SJCRH30 (cell line): ENCODE measurements around the gene WBP4. TPM values are rescaled to one million over a fixed set of nuclear protein-coding genes. Genes with fewer than 3 reads are reported as not detected.

ENCODE experiments used
- DNase-seq, 2 experiments: peaks; one replicate each; pipeline ENCODE4 v3.0.0-alpha.2; 2015 to 2020
- H3K27ac ChIP-seq: fragments of 250-450 bp; sonication (Bioruptor Pico); 2 replicates; pipeline ENCODE4 v1.5.1; 2020; ENCODE audit warnings: mild to moderate bottlenecking, moderate library complexity
- H3K27me3 ChIP-seq: fragments of 250-450 bp; sonication (Bioruptor Pico); 2 replicates; pipeline ENCODE4 v1.5.1; 2020; ENCODE audit warnings: mild to moderate bottlenecking, moderate library complexity
- H3K36me3 ChIP-seq: fragments of 250-450 bp; sonication (Bioruptor Pico); 2 replicates; pipeline ENCODE4 v1.5.1; 2020; ENCODE audit warnings: mild to moderate bottlenecking, moderate library complexity
- H3K4me1 ChIP-seq: fragments of 250-450 bp; sonication (Bioruptor Pico); 2 replicates; pipeline ENCODE4 v1.5.1; 2020; ENCODE audit warnings: mild to moderate bottlenecking, moderate library complexity
- H3K4me3 ChIP-seq: fragments of 250-450 bp; sonication (Bioruptor Pico); 2 replicates; pipeline ENCODE4 v1.5.1; 2020; ENCODE audit warnings: mild to moderate bottlenecking, moderate library complexity
- H3K9me3 ChIP-seq: fragments of 250-450 bp; sonication (Bioruptor Pico); replicated peaks from 2 replicates; pipeline ENCODE4 v1.5.1; 2020; ENCODE audit warnings: mild to moderate bottlenecking, moderate library complexity
- total RNA-seq: library from RNA; depleted of rRNA; stranded (reverse); fragments of >200 nt; shearing (Covaris generic); gene quantifications from 2 replicates; pipeline ENCODE4 v1.2.3, GENCODE V29; 2014

The WBP4 gene
- total RNA-seq, 1 experiment from 2014 or later, result 15.3 TPM

DNA sequence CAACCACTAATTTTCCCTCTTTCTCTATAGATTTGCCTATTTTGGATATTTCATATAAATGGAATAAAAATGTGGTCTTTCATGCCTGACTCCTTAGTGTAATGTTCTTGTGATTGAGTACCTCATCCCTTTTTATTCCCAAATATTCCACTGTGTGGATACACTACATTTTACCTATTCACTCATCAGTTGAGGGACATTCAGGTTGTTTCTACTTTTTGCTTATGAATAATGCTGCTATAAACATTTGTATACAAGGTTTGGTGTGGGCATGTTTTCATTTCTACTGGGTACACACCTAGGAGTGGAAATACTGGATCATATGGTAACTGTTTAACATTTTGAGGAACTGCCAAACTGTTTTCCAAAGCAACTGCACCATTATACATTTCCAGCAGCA, 5.1 kb upstream of the WBP4 start:
- no peaks in the 10 kb centered on the region for H3K4me1 ChIP-seq
- DNase-seq, result no peak
- H3K36me3 ChIP-seq, result no peaks in the 10 kb centered on the region
- no peak overlapping the region for H3K27ac ChIP-seq
- no peaks in the 10 kb centered on the region for H3K27me3 ChIP-seq
- H3K9me3 ChIP-seq, result no peaks in the 10 kb centered on the region
- H3K4me3 ChIP-seq, result no peak overlapping the region

DNA sequence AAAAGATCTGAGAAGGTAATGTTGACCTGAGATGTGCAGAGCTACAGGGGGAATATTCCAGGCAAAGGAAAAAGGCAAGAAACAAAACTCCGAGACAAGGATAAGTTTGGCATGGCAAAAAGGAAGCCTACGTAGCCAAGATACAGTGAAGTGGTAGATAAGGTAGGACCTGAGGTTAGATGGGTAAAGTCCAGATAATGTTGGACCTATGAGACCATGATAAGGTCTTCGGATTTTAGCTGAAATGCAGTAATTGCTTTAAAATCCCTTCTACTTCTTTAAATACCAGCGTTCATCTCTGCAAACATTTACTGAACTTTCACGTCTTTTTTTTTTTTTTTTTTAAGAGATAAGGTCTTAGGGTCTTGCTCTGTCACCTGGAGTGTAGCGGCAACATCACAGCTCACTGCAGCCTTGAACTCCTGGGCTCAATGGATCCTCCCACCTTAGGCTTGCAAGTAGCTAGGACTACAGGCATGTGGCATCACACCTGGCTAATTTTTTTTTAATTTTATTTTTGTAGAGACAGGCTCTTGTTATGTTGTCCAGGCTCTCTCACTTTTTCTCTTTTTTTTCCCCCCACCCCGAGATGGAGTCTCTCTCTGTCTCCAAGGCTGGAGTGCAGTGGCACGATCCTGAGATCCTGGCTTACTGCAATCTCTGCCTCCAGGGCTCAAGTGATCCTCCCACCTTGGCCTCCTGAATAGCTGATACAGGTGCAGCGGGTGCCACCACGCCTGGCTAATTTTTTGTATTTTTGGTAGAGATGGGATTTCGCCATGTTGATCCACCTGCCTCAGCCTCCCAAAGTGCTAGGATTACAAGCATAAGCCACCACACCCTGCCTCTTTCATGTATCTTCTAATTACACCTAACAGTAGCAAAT, 4.2 kb upstream of the WBP4 start:
- H3K4me3 ChIP-seq, result no peak overlapping the region

DNA sequence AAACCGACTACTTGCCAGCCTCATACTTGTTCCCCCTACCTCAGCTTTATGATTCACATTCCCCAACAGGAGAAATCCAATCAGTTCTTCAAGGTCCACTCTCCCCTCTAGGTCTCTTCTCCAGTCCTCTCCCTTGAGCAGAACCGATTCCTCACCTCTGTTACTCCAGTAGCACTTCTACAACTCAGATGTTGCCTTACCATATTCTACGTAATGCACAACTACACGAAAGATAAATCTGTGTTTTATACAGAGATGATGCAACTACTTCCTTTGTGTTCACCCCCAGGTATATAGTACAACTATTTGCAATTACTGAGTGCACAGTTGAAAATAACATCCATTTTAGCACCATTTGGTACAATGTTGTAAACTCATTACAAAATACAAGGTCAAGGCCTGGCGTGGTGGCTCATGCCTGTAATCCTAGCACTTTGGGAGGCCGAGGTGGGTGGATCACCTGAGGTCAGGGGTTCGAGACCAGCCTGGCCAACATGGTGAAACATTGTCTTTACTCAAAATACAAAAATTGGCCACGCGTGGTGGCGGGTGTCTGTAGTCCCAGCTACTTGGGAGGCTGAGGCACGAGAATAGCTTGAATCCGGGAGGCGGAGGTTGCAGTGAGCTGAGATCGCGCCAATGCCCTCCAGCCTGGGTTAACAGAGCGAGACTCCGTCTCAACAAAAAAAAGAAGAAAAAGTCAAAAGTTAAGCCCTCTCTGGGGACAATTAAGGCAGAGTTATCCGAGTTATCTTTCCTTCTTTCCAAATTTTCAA, 2.8 kb upstream of the WBP4 start:
- H3K4me3 ChIP-seq, result peak overlapping the region; percentile 83
- peaks cover 2% of the 10 kb centered on the region; the same call in 1 of the 2 replicates for H3K4me1 ChIP-seq
- H3K27ac ChIP-seq, result peak overlapping the region; percentile 88
- H3K27me3 ChIP-seq, result no peaks in the 10 kb centered on the region
- no peaks in the 10 kb centered on the region for H3K9me3 ChIP-seq
- no peaks in the 10 kb centered on the region for H3K36me3 ChIP-seq
- no peak for DNase-seq

More for the DNA sequence above, 4.2 kb upstream of the WBP4 start:
- Histone ChIP-seq H3K27ac (no peak overlapping the region), H3K9me3 (no peaks in the 10 kb centered on the region), H3K4me1 (no peaks in the 10 kb centered on the region), H3K36me3 (no peaks in the 10 kb centered on the region), H3K27me3 (no peaks in the 10 kb centered on the region)
- no peak for DNase-seq

DNA sequence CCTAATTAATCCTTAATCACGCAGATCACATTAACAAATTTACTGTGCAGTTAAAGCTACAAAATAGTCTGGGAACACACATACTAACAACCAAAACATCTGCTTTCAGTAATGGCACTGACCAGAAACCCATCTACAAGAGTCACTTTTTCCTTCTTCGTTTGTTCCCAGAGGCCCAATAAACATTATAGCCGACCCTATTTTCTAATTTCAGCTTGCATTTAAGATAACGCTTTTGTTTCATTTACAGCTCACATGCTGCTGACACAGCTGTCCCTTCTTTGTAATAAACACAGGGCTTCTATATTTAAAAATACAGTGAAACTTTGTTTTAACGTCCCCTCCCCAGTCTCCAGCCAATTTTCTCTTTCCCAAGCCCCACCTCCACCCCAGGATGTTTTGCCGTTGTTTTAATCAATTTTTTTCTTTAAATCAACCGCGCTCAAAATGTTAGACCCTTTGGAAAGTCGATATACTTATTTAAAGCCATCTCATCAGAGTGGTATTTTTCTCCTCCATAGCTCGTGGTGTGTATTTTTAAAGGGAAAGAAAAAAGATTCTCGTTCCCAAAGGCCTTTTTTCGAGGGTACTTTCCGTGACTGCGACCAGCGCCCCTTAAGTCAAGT, 1.7 kb upstream of the WBP4 start:
- peak overlapping the region; percentile 83 for H3K4me3 ChIP-seq
- H3K4me1 ChIP-seq, result peaks cover 8% of the 10 kb centered on the region; the same call in 1 of the 2 replicates
- H3K9me3 ChIP-seq, result no peaks in the 10 kb centered on the region
- peak overlapping the region; percentile 88 for H3K27ac ChIP-seq
- DNase-seq, result peak in 1 of 2 experiments; percentile 21
- no peaks in the 10 kb centered on the region for H3K27me3 ChIP-seq
- 0 out of 2 replicates have a peak, but pooled peaks cover 1% of the 10 kb centered on the region for H3K36me3 ChIP-seq

DNA sequence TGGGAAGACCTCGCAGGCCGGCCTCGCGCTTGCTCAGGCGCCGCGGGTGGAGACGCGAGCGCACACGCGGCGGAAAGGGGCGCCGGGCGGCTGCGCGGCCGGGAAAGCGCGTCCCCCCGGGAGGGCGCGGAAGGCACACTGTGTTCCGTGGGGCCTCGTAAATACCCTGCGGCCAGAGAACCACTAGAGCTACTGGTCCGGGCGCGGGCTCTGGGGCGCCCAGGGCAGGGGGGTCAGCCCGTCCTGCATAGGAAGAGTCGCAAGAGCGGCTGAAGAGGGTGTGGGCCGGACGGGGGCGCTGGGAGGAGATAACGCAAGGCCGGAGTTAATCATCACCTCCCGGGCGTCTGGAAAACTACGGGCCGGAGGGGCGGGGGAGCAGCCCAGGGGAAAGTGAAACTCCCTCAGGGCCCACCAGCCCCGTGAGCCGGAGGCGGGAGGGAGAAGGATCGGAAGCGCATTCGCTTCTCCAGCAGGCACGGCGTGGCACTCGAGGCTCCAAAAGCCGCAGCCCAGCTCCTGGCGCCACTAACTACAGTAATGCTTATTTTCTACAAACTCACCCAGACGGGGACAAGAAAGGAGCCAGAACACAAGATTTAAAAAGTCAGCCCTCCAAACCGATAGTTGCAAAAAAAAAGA, 1.1 kb upstream of the WBP4 start:
- Histone ChIP-seq H3K4me3 (peak overlapping the region; percentile 83), H3K9me3 (no peaks in the 10 kb centered on the region), H3K27me3 (no peaks in the 10 kb centered on the region), H3K4me1 (peaks cover 12% of the 10 kb centered on the region; the same call in 1 of the 2 replicates), H3K27ac (peak overlapping the region; percentile 88), H3K36me3 (peaks cover 2% of the 10 kb centered on the region; the same call in 1 of the 2 replicates)
- peak; percentile 94 for DNase-seq

DNA sequence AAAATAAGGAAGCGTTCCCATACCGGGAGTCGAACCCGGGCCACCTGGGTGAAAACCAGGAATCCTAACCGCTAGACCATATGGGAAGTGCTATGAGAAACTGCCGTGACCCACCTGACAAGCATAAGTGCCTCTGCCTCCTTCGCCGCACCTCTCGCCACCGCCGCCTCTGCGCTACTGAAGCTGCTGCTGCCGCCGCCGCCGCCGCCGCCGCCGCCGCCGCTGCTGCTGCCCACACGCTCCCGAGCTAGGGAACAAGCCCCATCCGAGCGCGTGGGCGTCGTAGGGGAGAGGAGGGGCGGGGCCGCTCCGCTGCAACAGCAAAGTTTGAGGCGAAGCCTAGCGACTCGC, 610 bp upstream of the WBP4 start:
- no peaks in the 10 kb centered on the region for H3K9me3 ChIP-seq
- DNase-seq, result peak; percentile 78 to 86
- no peaks in the 10 kb centered on the region for H3K27me3 ChIP-seq
- peaks cover 7% of the 10 kb centered on the region for H3K36me3 ChIP-seq
- peak overlapping the region; percentile 83 for H3K4me3 ChIP-seq
- peaks cover 12% of the 10 kb centered on the region; the same call in 1 of the 2 replicates for H3K4me1 ChIP-seq
- peak overlapping the region; percentile 88 for H3K27ac ChIP-seq

DNA sequence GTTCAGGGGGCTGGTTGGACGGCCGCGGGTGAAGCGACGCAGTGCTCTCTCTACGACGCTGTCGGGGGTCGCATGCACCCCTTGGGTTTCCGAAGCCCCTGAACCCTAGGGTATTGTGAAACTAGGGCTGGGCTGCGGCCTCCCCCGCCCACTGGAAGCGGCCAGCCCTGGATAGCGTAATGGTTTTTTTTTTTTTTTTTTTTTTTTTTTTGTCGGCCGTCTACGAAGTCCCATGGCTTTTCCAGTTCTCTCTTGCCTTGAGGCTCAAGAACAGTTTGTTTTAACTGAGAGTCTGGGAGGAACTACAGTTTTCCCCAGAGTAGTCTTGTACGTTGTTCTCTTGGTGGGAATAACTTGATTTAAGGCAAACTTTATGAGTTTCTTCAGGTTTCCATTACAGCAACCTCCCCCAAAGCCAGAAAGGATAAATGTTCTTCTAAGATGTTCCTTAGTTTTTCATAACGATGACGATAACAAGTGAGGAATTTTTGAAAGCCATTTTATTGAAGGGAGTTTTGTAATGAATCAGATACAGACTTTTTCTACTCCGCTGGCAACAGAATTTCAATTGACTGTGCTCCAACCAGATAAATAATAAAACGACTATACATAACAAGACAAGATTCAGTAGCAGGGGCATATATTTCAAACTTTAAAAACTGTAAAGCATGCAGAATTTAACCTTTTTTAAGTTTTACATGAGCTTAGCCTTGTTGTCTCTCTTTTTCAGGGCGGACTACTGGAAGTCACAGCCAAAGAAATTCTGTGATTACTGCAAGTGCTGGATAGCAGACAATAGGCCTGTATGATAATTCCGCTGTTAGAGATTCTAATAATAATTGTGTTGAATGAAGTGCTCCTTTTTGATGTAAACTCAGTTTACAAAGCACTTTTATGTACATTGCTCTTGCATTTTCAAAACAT, 867 bp downstream of the WBP4 start:
- H3K4me3 ChIP-seq, result peak overlapping the region; percentile 83
- peak in 1 of 2 experiments; percentile 17 for DNase-seq

DNA sequence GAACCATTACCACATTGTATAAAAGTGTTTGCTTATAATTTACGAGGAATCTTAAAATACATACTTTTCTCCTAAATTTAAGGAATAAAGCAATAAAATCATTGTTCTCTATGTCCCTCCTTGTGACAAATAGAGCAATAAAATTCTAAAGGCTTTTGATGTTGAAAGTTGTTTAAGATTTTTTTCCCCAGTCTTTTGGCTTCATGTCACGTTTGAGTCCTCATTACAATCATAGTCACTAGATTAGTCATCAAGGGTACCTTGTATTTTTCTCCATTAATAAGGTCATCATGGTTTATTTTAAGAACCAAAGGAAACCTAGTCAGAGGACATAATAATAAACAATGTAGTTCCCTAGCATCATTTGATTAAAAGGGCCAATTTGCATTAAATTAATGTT, 3.2 kb downstream of the WBP4 start:
- no peak for DNase-seq
- no peaks in the 10 kb centered on the region for H3K27me3 ChIP-seq
- H3K9me3 ChIP-seq, result no peaks in the 10 kb centered on the region
- peaks cover 12% of the 10 kb centered on the region; the same call in 1 of the 2 replicates for H3K4me1 ChIP-seq
- H3K36me3 ChIP-seq, result peaks cover 40% of the 10 kb centered on the region
- no peak overlapping the region for H3K4me3 ChIP-seq
- no peak overlapping the region for H3K27ac ChIP-seq

More for the DNA sequence above, 867 bp downstream of the WBP4 start:
- H3K9me3 ChIP-seq, result no peaks in the 10 kb centered on the region
- H3K27me3 ChIP-seq, result no peaks in the 10 kb centered on the region
- H3K36me3 ChIP-seq, result peaks cover 19% of the 10 kb centered on the region
- H3K4me1 ChIP-seq, result peaks cover 12% of the 10 kb centered on the region; the same call in 1 of the 2 replicates
- peak overlapping the region; percentile 88 for H3K27ac ChIP-seq

DNA sequence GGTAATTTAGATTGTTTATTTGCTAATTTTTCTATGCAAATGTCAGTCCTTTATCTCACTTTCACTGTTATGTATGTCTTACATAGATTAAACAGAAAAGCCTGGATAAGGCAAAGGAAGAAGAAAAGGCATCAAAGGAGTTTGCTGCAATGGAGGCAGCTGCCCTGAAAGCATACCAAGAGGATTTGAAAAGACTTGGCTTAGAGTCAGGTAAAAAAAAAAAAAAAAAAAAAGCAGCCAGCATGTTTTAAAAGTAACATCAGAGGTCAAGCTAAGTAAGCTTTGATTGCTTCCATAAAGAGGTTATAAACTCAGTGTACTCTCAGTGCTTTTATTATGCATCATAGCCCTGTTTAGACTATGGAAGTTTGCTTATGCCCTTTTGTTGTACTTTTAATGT, 3.8 kb downstream of the WBP4 start:
- Histone ChIP-seq H3K9me3 (no peaks in the 10 kb centered on the region), H3K4me1 (peaks cover 12% of the 10 kb centered on the region; the same call in 1 of the 2 replicates), H3K4me3 (no peak overlapping the region), H3K36me3 (peaks cover 43% of the 10 kb centered on the region), H3K27me3 (no peaks in the 10 kb centered on the region), H3K27ac (no peak overlapping the region)
- no peak for DNase-seq

DNA sequence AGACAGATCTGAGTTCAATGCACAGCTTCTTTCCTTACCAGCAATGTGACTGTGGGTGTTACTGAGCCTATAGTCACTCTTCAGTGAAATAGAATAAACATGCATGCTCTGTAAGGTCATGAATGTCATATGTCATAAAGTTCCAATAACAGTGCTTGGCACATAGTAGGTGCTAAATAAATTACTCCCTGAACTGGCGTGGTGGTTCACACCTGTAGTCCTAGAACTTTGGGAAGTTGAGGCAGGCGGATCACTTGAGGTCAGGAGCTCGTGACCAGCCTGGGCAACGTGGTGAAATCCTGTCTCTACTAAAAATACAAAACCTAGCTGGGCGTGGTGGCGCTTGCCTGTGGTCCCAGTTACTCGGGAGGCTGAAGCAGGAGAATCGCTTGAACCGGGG, 13.2 kb downstream of the WBP4 start:
- H3K27me3 ChIP-seq, result no peaks in the 10 kb centered on the region
- no peak overlapping the region for H3K27ac ChIP-seq
- peaks cover 58% of the 10 kb centered on the region for H3K36me3 ChIP-seq
- H3K4me1 ChIP-seq, result no peaks in the 10 kb centered on the region
- DNase-seq, result no peak
- H3K4me3 ChIP-seq, result no peak overlapping the region
- no peaks in the 10 kb centered on the region for H3K9me3 ChIP-seq

DNA sequence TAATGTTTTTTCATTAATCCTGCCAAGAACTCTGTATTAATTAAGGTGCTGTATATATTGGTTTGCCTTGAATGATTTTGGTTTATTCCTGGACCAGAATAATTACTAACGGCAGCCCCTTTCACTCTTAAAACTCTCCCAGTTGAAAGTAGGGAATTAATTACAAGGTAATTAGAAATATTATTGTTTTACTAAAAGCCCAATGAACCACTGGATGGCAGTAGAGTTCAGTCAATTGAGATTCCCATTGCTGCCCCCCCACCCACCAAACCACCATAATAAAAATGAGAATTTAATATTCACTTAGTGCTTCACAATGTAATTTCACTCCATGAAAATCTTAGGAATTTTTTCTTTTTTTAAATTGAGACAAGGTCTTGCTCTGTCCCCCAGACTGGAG, 13.7 kb downstream of the WBP4 start:
- Histone ChIP-seq H3K27ac (no peak overlapping the region), H3K27me3 (no peaks in the 10 kb centered on the region), H3K9me3 (no peaks in the 10 kb centered on the region), H3K4me1 (no peaks in the 10 kb centered on the region), H3K36me3 (peaks cover 58% of the 10 kb centered on the region), H3K4me3 (no peak overlapping the region)
- DNase-seq, result peak; percentile 31 to 64

DNA sequence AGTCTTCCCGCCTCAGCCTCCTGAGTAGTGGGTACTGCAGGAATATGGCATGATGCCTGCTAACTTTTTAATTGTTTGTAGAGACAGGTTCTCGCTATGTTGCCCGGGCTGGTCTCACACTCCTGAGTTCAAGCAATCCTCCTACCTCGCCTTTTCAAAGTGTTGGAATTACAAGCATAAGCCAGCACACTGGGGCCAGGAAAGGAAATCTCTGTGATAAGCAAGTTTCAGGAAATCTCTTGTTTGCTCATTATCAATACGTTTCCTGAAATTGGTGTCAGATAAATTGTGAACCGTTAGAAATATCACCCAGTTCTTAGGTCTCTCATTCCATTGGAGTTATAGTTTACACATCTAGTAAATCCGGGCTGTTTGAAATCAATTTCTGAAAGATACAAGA, 14.2 kb downstream of the WBP4 start:
- H3K4me1 ChIP-seq, result no peaks in the 10 kb centered on the region
- no peaks in the 10 kb centered on the region for H3K27me3 ChIP-seq
- no peaks in the 10 kb centered on the region for H3K9me3 ChIP-seq
- H3K27ac ChIP-seq, result no peak overlapping the region
- H3K36me3 ChIP-seq, result peaks cover 55% of the 10 kb centered on the region
- DNase-seq, result no peak
- no peak overlapping the region for H3K4me3 ChIP-seq

DNA sequence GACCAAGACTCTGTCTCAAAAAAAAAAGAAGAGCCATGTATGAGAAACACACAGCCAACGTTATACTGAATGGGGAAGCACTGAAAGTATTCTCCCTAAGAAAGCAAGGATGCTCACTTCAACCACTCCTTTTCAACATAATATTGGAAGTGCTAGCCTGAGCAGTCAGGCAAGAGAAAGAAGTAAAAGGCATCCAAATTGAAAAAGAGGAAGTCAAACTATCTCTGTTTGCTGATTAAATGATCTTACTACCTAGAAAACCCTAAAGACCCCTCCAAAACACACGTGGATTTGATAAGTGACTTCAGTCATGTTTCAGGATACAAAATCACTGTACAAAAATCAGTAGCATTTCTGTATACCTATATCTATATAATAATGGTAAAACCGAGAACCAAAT, 16.2 kb downstream of the WBP4 start:
- Histone ChIP-seq H3K4me1 (no peaks in the 10 kb centered on the region), H3K4me3 (no peak overlapping the region), H3K9me3 (no peaks in the 10 kb centered on the region), H3K36me3 (peaks cover 50% of the 10 kb centered on the region), H3K27me3 (no peaks in the 10 kb centered on the region), H3K27ac (no peak overlapping the region)
- DNase-seq, result no peak
